ENCODE data around the gene CES4A. TPM values are rescaled to one million over a fixed set of nuclear protein-coding genes. Genes with fewer than 3 reads are reported as not detected.

Gene CES4A
- total RNA-seq, 1 experiment from 2014 or later: 5.1 TPM

- no peak for TF ChIP-seq CTCF (IDR thresholded peaks at IDR 0.05; ENCODE audit: unreplicated experiment)
Measured at GRCh38 chr16:67034487-67034886, 46.1 kb downstream of the CES4A start.

GRCh38 chr16:67035364-67035763 lies 47.0 kb downstream of the CES4A start:
- no peak for TF ChIP-seq CTCF (IDR thresholded peaks at IDR 0.05; ENCODE audit: unreplicated experiment)
- ChIA-PET CTCF (interaction anchor here (0.7 kb wide), 1 partner anchor 163 kb away, joined by 4 read pairs; no protein-coding TSS in a partner anchor), POLR2A (interaction anchor here (0.7 to 1.7 kb wide), 2 partner anchors 9 to 134 kb away, joined by 3 to 6 read pairs; no protein-coding TSS in a partner anchor)
- Mint-ChIP-seq H3K36me3 (ENCODE audit: insufficient read depth, unreplicated experiment) (peaks cover 37% of the 10 kb centered on the region), H3K4me3 (ENCODE audit: unreplicated experiment) (no peak overlapping the region), H3K9me3 (ENCODE audit: unreplicated experiment) (no peaks in the 10 kb centered on the region), H3K27me3 (ENCODE audit: insufficient read depth, unreplicated experiment) (no peaks in the 10 kb centered on the region), H3K4me1 (ENCODE audit: insufficient read depth, unreplicated experiment) (peaks cover 6% of the 10 kb centered on the region), H3K27ac (ENCODE audit: low read depth, unreplicated experiment) (peak overlapping the region; percentile 49)
- DNase-seq (ENCODE audit: unreplicated experiment): no peak
- no TSS peak for BruUV-seq (replicated peaks)
- intact Hi-C loops (cut with micrococcal nuclease): no loop called here

More at GRCh38 chr16:67034487-67034886, 46.1 kb downstream of the CES4A start:
- H3K9me3 Mint-ChIP-seq (ENCODE audit: unreplicated experiment): no peaks in the 10 kb centered on the region
- intact Hi-C loops (cut with micrococcal nuclease): no loop called here
- CTCF ChIA-PET: interaction anchor here (0.9 kb wide), 1 partner anchor 67 kb away, joined by 3 read pairs; no protein-coding TSS in a partner anchor
- BruUV-seq (replicated peaks): no TSS peak
- no peak overlapping the region for H3K4me3 Mint-ChIP-seq (ENCODE audit: unreplicated experiment)
- peaks cover 32% of the 10 kb centered on the region for H3K36me3 Mint-ChIP-seq (ENCODE audit: insufficient read depth, unreplicated experiment)
- DNase-seq (ENCODE audit: unreplicated experiment): no peak
- H3K4me1 Mint-ChIP-seq (ENCODE audit: insufficient read depth, unreplicated experiment): peaks cover 6% of the 10 kb centered on the region
- H3K27me3 Mint-ChIP-seq (ENCODE audit: insufficient read depth, unreplicated experiment): no peaks in the 10 kb centered on the region
- POLR2A ChIA-PET: interaction anchor here (0.6 to 1.7 kb wide), 4 partner anchors 10 to 290 kb away, joined by 3 to 6 read pairs (median 3); no protein-coding TSS in a partner anchor
- no peak overlapping the region for H3K27ac Mint-ChIP-seq (ENCODE audit: low read depth, unreplicated experiment)

GRCh38 chr16:67036323-67036741 lies 47.9 kb downstream of the CES4A start:
- peaks cover 31% of the 10 kb centered on the region for H3K36me3 Mint-ChIP-seq (ENCODE audit: insufficient read depth, unreplicated experiment)
- H3K4me3 Mint-ChIP-seq (ENCODE audit: unreplicated experiment): no peak overlapping the region
- no TSS peak for BruUV-seq (replicated peaks)
- H3K27ac Mint-ChIP-seq (ENCODE audit: low read depth, unreplicated experiment): no peak overlapping the region
- no peaks in the 10 kb centered on the region for H3K27me3 Mint-ChIP-seq (ENCODE audit: insufficient read depth, unreplicated experiment)
- ChIA-PET CTCF (no interaction called here), POLR2A (interaction anchor here (0.7 to 0.9 kb wide), 2 partner anchors 12 to 135 kb away, joined by 3 read pairs; no protein-coding TSS in a partner anchor)
- no peak for TF ChIP-seq CTCF (IDR thresholded peaks at IDR 0.05; ENCODE audit: unreplicated experiment)
- H3K4me1 Mint-ChIP-seq (ENCODE audit: insufficient read depth, unreplicated experiment): peaks cover 10% of the 10 kb centered on the region
- no peaks in the 10 kb centered on the region for H3K9me3 Mint-ChIP-seq (ENCODE audit: unreplicated experiment)
- no peak for DNase-seq (ENCODE audit: unreplicated experiment)
- intact Hi-C loops (cut with micrococcal nuclease): no loop called here

GRCh38 chr16:67039260-67040020 lies 51.1 kb downstream of the CES4A start:
- ChIA-PET POLR2A (interaction anchor here (1.2 kb wide), 1 partner anchor 9 kb away, joined by 11 read pairs; no protein-coding TSS in a partner anchor), CTCF (interaction anchor here (1.2 to 1.8 kb wide), 2 partner anchors 11 to 20 kb away, joined by 3 to 4 read pairs; no protein-coding TSS in a partner anchor)
- TF ChIP-seq CTCF (IDR thresholded peaks at IDR 0.05; ENCODE audit: unreplicated experiment): no peak
- DNase-seq (ENCODE audit: unreplicated experiment): no peak
- no TSS peak for BruUV-seq (replicated peaks)
- no peaks in the 10 kb centered on the region for H3K27me3 Mint-ChIP-seq (ENCODE audit: insufficient read depth, unreplicated experiment)
- no peaks in the 10 kb centered on the region for H3K9me3 Mint-ChIP-seq (ENCODE audit: unreplicated experiment)
- no peak overlapping the region for H3K27ac Mint-ChIP-seq (ENCODE audit: low read depth, unreplicated experiment)
- H3K4me3 Mint-ChIP-seq (ENCODE audit: unreplicated experiment): no peak overlapping the region
- intact Hi-C loops (cut with micrococcal nuclease): no loop called here
- H3K4me1 Mint-ChIP-seq (ENCODE audit: insufficient read depth, unreplicated experiment): peaks cover 8% of the 10 kb centered on the region
- H3K36me3 Mint-ChIP-seq (ENCODE audit: insufficient read depth, unreplicated experiment): peaks cover 26% of the 10 kb centered on the region
